ENCODE results near the gene SPP1. TPM values are rescaled to one million over a fixed set of nuclear protein-coding genes. Genes with fewer than 3 reads are reported as not detected.

Gene SPP1
- total RNA-seq, 1 experiment from 2014 or later = 4.1 TPM

DNA sequence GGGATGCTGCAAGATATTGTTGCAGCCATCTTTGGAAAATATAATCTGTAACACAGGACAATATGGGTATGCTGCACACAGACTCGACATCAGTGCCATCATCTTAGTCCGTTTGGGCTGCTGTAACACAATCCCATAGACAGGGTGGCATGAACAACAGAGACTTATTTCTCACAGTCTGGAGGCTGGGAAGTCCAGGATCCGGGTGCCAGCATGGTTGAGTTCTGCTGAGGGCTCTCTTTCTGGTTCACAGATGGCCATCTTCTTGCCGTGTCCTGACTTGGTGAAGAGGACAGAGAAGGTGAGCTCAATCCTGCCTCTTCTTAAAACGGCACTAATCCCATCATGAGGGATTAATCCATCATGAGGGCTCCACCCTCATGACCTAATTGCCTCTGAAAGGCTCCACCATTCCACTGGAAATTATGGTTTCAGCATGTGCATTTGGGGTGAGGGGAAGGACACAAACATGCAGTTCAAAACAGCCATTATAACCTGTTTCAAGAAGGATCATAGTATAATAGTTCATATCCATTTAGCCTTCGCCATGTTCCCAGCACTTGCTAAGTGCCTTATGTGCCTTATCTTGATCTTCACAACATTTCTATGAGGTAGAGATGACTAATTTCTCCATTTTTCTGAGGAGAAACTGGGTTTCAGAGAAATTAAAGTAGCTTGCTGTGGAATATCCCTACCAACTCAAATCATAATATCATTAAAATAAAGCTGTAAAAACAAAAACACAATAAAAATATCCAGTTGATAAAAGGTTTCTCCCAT, 27.9 kb upstream of the SPP1 start:
- Histone ChIP-seq H2AFZ (ENCODE audit: low read depth, low read length, poor library complexity, severe bottlenecking) (no peak overlapping the region), H3K27me3 (ENCODE audit: insufficient read depth, low read length) (no peaks in the 10 kb centered on the region), H3K9me2 (ENCODE audit: insufficient read depth) (no peaks in the 10 kb centered on the region), H3K4me3 (replicated peaks in 1 of 2; ENCODE audit: low read depth in 1 of 2, low read length in 2 of 2) (no peak overlapping the region), H4K20me1 (ENCODE audit: insufficient read depth) (no peaks in the 10 kb centered on the region), H3K36me3 (ENCODE audit: control insufficient read depth in 1 of 2, insufficient read depth in 2 of 2, low read length in 2 of 2) (no peaks in the 10 kb centered on the region), H3K4me1 (ENCODE audit: control insufficient read depth in 1 of 2, insufficient read depth in 2 of 2, low read length in 2 of 2) (peaks cover 0 to 8% of the 10 kb centered on the region in 2 experiments; a peak in 2 of 4 replicates), H3K79me2 (ENCODE audit: insufficient read depth, low read length) (no peaks in the 10 kb centered on the region), H3K9me3 (ENCODE audit: control insufficient read depth in 1 of 2, insufficient read depth in 1 of 2, low read depth in 1 of 2, low read length in 2 of 2) (no peaks in the 10 kb centered on the region), H3K4me2 (ENCODE audit: low read length) (no peak overlapping the region), H3K27ac (ENCODE audit: low read depth, low read length) (no peak overlapping the region), H3K9ac (ENCODE audit: low read length) (no peak overlapping the region)
- ATAC-seq (no peak), DNase-seq (ENCODE audit: low read depth, low spot score) (no peak)
- TF ChIP-seq POLR2AphosphoS5 (IDR thresholded peaks at IDR 0.05; ENCODE audit: low read depth, low read length) (no peak), SIN3A (IDR thresholded peaks at IDR 0.05; ENCODE audit: low read depth) (no peak), TCF7L2 (IDR thresholded peaks at IDR 0.05; ENCODE audit: borderline replicate concordance, extremely low read depth, insufficient read depth, insufficient read length) (no peak), POLR2A (IDR thresholded peaks at IDR 0.05; ENCODE audit: borderline replicate concordance, extremely low read depth, insufficient read depth, insufficient read length) (no peak), ZFX (IDR thresholded peaks at IDR 0.05) (no peak), EZH2 (IDR thresholded peaks at IDR 0.05) (no peak), CBX3 (IDR thresholded peaks at IDR 0.05; ENCODE audit: low read depth) (no peak), SP1 (IDR thresholded peaks at IDR 0.05; ENCODE audit: low read depth) (no peak), YY1 (IDR thresholded peaks at IDR 0.05; ENCODE audit: extremely low read depth, insufficient replicate concordance, low read depth, low read length) (no peak)
- TF ChIP-seq, protein P1, sequence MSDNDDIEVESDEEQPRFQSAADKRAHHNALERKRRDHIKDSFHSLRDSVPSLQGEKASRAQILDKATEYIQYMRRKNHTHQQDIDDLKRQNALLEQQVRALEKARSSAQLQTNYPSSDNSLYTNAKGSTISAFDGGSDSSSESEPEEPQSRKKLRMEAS (IDR thresholded peaks at IDR 0.05) = no peak
- ChIA-PET RAD21 (ENCODE audit: low non-redundant PET in 1 of 2, low total read pairs in 2 of 2, uncharacterized antibody in 2 of 2, unreplicated experiment in 2 of 2) (no interaction called here), POLR2A (no interaction called here), CTCF (no interaction called here)
- no TSS peak for BruUV-seq (replicated peaks)
- intact Hi-C loops (cut with micrococcal nuclease) = no loop called here

- intact Hi-C loops (cut with micrococcal nuclease) = no loop called here
- H3K4me1 ChIP-seq (ENCODE audit: control insufficient read depth in 1 of 2, insufficient read depth in 2 of 2, low read length in 2 of 2) = peaks cover 0 to 8% of the 10 kb centered on the region in 2 experiments; a peak in 2 of 4 replicates
- no peaks in the 10 kb centered on the region for H3K79me2 ChIP-seq (ENCODE audit: insufficient read depth, low read length)
- RAD21 ChIA-PET (ENCODE audit: low non-redundant PET in 1 of 2, low total read pairs in 2 of 2, uncharacterized antibody in 2 of 2, unreplicated experiment in 2 of 2) = no interaction called here
- ATAC-seq (peak; percentile 63), DNase-seq (ENCODE audit: low read depth, low spot score) (no peak)
- CTCF ChIA-PET = interaction anchor here (0.7 kb wide), 1 partner anchor 24 kb away, joined by 4 read pairs; no protein-coding TSS in a partner anchor
- H3K27me3 ChIP-seq (ENCODE audit: insufficient read depth, low read length) = no peaks in the 10 kb centered on the region
- H3K4me2 ChIP-seq (ENCODE audit: low read length) = peak overlapping the region; percentile 30; the same call in 1 of the 2 replicates
- no TSS peak for BruUV-seq (replicated peaks)
- H3K9me3 ChIP-seq (ENCODE audit: control insufficient read depth in 1 of 2, insufficient read depth in 1 of 2, low read depth in 1 of 2, low read length in 2 of 2) = no peaks in the 10 kb centered on the region
- no peak overlapping the region for H3K4me3 ChIP-seq (replicated peaks in 1 of 2; ENCODE audit: low read depth in 1 of 2, low read length in 2 of 2)
- no peak overlapping the region for H3K9ac ChIP-seq (ENCODE audit: low read length)
- POLR2A ChIA-PET = no interaction called here
- H3K36me3 ChIP-seq (ENCODE audit: control insufficient read depth in 1 of 2, insufficient read depth in 2 of 2, low read length in 2 of 2) = no peaks in the 10 kb centered on the region
- no peak overlapping the region for H2AFZ ChIP-seq (ENCODE audit: low read depth, low read length, poor library complexity, severe bottlenecking)
- no peaks in the 10 kb centered on the region for H3K9me2 ChIP-seq (ENCODE audit: insufficient read depth)
- H3K27ac ChIP-seq (ENCODE audit: low read depth, low read length) = no peak overlapping the region
- H4K20me1 ChIP-seq (ENCODE audit: insufficient read depth) = no peaks in the 10 kb centered on the region
- TF ChIP-seq EZH2phosphoT487 (IDR thresholded peaks at IDR 0.05; ENCODE audit: borderline replicate concordance) = no peak
- TF ChIP-seq ZFX (IDR thresholded peaks at IDR 0.05) = no peak
- TF ChIP-seq SP1 (IDR thresholded peaks at IDR 0.05; ENCODE audit: low read depth) = no peak
- TF ChIP-seq JUND (IDR thresholded peaks at IDR 0.05) = no peak
- TF ChIP-seq SRF (IDR thresholded peaks at IDR 0.05; ENCODE audit: low read depth) = peak; percentile 22; the same call in 1 of the 2 replicates
- no peak for TF ChIP-seq EZH2 (IDR thresholded peaks at IDR 0.05)
- TF ChIP-seq ZBTB33 (IDR thresholded peaks at IDR 0.05; ENCODE audit: extremely low read depth, insufficient replicate concordance, low read length) = no peak
- TF ChIP-seq SIN3A (IDR thresholded peaks at IDR 0.05; ENCODE audit: low read depth) = no peak
- no peak for TF ChIP-seq TCF7L2 (IDR thresholded peaks at IDR 0.05; ENCODE audit: borderline replicate concordance, extremely low read depth, insufficient read depth, insufficient read length)
- TF ChIP-seq FOSL1 (IDR thresholded peaks at IDR 0.05; ENCODE audit: low read depth) = 0 out of 2 replicates have a peak, but pooled peaks have one; percentile 14
- no peak for TF ChIP-seq ELF1 (IDR thresholded peaks at IDR 0.05; ENCODE audit: borderline replicate concordance, low read depth)
Observed at GRCh38 chr4:87949961-87950360, 25.6 kb upstream of the SPP1 start.
